ENCODE data around the gene CAMTA1.
"Not testable (repeated sequence)": the region's sequence is repeated elsewhere in the genome, so short reads cannot be mapped to it uniquely, and the experiment has no call there.

The CAMTA1 gene

DNA sequence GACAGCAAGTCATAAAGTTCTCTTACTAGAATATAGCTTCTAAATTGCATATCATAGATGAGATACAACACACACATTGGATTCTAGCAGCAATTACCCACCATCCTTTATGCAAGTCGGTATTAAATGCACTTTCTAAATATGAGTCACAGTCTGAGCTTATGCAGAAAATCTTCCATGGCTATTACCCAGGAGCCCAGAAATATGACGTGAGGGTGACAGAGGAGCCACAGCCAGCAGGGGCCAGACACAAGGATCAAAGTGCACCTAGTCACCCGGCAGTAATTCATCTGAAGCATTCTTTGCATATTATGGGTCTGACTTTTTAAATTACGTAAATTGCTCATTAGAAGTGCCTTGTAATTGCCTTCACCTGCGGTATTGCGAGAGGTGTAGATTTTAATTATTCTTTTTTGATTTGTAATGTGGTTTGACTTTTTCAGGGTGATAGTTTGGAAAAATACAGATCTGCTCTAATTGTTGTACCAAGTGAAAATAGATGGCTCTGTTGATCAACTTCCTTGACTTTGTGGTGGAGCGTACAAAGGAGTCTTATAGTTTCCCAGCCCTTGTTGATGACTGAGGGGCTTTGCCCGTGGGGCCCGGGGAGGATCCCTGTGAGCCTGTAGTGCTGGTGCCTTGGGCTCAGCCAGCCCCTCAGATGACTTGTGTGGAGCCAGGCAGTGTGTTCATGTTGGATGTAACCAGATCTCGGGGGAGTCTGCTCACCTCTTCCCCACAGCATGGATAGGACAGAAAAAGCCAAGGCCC lies 515.8 kb downstream of the CAMTA1 start:
- no peak for DNase-seq

DNA sequence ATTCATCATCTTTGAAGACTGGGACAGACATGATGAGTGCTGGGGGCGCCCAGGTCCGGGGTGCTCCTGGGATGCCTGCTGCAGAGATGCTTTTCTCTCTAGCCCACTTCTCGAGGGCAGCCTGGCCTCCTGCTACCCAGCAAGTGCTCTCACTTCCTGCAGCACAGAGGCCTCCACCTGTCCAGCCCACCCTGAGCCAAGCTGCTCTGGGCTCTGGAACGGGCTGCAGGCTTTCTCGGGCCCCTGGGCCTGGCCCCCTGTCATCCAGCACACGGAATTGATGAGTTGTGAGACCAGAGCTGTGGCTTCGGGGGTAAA lies 516.4 kb downstream of the CAMTA1 start:
- no peak for DNase-seq

DNA sequence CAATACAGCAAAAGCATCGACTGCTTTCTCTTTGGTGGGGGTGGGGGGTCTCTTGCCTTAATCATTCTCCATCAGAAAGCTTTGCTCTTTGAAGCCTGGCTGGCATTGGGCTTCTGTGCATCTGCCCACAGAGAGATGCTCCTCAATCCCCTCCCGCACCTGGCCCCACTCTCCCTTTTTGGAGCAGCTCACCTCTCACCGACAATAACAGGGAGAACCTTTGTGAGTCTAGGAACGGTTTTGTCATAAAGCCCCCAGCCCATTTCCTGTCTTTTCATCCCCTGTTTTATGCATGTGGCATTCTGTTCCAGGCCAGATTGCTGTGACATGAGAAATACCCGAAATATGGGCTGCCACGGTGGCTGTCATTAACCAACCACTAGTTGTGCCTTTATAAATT lies 516.9 kb downstream of the CAMTA1 start:
- no peak for DNase-seq

DNA sequence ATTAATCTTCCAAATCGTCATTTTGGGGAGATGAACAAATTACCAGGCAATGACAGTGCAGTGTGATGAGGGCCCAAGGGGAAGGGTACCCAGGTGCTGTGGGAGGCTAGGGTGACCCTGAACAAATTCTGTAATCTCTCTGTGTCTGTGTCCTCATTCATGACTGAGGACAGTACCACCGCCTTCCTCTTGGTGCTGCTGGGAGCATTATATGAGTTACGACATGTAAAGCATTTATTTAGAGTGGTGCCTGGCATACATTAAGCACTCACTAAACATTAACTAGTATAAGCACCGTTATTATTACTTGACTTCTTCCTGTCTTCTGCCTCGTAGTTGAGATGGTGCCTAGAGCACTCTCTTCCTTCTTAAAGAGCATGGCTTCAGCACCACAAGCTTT lies 517.6 kb downstream of the CAMTA1 start:
- no peak for DNase-seq

DNA sequence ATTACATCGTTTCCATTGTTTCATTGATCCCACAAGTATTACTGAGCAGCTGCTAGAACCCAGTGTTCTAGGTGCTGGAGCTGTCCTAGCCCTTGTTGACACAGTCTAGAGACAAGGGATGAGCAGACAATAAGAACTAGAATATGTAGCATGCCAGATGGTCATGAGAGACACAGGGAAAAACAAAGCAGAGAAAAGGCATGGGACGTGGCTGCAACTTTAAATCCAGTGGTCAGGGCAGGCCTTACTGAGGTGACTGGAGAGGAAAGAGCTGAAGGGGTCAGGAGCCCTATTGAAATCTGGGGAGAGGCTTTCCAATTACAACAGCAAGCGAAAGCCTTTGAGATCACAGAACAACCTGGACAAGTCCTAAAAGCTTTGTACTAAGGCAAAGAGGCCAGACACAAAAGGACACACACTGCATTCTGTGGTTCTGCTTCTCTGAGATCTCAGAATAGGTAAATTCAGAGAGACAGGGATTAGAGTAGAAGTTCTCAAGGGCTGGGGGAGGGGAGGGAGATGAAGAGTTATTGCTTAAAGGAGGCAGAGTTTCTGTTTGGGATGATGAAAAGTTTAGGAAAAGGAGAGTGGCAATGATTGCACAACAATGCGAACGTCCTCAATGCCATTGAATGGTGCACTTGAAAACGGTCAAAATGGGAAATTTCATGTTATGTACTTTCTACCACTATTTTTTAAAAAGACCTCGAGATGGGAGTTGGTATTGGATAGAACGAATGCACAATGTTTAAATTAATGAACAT lies 518.5 kb downstream of the CAMTA1 start:
- no peak for DNase-seq

DNA sequence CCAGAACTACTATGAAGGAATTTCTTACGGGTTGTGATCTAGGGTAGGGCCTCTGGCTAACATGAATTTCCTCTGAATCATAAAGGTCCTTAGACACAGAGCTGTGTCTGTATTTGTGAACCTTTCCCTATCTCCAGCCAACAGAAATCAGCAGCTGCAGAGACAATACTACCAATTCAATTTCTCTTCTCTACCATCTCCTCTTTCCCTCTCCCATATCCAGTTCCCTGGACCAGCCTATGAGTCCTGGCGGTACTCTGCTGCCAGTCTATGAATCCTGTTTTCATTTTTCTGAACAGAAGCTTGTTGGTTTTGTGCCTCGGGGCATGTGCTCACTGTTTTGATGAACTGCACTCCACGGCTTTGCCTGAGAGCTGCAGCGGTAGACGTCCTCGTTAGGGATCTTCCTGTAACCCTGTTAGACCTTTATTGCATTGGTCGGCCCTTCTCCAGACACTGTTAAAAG lies 527.9 kb downstream of the CAMTA1 start:
- no peak for DNase-seq

DNA sequence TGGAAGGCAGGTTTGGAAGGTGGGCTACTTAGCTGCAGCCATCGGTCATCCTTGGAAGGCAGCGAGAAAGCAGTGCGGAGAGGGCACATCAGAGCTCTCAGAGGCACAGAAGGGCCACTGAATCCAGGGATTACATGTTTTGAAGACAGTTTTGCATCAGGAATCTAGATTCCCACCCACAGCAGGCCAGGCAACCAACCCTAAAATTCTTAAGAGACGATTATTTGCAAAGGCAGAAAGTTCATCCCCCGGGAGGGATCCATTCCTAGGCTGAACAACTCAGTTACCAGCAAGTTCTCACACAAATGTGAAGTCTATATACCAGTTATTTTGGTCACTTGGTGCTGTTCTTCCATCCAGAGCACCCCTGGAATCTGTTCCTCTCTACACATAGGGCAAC lies 528.6 kb downstream of the CAMTA1 start:
- DNase-seq: no peak

DNA sequence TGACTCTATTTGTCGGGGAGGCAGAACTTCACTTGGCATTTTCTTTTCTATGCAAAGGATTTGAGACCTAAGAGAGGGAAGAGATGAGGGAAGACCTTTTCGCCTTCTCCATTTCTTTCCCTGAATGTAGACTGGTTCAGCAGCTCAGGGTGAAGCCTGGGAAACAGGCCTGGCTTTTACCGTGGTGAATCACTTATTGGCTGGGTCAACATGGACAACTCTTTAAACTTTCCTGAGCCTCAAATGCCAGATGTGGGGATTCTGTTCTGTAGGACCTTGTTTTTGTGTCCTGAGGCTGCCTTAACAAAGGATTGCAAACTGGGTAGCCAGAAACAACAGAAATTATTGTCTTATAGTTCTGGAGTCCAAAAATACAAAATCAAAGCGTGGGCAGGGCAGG lies 530.1 kb downstream of the CAMTA1 start:
- no peak for DNase-seq

DNA sequence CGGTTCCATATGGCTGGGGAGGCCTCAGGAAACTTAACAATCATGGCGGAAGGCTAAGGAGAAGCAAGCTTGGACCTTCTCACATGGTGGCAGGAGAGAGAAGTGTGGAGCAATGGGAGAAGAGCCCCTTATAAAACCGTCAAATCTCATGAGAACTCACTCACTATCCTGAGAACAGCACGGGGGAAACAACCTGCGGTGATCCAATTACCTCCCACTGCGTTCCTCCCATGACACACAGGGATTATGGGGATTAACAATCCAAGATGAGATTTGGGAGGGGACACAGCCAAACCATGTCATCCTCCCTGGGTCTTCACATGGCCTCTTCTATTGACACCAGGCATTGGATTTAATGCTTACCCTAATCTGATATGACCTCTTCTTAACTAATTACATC lies 530.7 kb downstream of the CAMTA1 start:
- DNase-seq: no peak

DNA sequence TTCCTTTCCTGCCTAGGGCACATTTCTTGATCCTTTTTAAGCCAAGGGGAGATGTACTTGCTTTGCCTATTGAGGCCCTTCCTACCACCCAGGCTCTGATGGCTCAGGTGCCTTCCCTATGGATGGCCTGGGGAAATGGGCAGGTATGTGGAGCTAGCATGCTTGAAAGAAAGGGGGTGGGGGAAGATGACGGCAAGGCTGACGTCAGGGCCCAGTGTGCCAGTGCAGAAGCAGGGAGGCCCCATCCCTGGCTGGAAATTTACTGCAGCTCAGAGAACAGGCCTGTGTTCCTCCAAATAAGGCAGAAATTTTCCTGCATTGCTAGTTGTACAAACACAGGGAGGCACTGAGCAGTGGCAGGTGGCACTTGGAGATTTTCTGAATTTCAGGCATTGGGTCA lies 532.6 kb downstream of the CAMTA1 start:
- DNase-seq: no peak

DNA sequence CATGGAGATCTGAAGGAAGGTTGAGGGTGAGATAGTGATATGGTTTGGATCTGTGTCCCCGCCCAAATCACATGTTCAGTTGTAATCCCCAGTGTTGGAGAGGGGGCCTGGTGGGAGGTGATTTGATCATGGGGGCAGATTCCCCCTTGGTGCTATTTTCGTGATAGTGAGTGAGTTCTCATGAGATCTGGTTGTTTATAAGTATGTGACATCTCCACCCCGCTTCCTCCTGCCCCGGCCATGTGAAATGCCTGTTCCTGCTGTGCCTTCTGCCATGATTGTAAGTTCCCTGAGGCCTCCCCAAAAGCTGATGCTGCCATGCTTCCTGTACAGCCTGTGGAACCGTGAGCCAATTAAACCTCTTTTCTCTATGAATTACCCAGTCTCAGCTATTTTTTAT lies 533.9 kb downstream of the CAMTA1 start:
- no peak for DNase-seq

DNA sequence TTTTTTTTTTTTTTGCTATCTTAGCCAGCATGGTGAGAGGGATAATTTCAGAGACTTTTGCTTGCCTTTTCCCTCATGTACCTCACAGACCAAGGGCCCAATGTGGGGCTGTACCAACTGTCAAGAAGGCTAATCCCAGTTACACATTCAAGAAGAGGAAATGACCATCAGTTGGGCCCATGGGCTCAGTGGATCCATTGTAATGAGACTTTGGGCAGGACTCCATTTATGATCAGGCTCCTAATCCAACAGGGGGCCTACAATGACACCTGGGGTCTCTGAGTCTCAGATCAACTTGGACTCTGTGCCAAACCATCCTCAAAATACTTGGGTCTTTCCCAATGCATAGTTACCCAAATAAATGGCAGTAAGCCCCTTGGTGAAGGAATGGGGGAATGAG lies 535.4 kb downstream of the CAMTA1 start:
- DNase-seq: no peak

DNA sequence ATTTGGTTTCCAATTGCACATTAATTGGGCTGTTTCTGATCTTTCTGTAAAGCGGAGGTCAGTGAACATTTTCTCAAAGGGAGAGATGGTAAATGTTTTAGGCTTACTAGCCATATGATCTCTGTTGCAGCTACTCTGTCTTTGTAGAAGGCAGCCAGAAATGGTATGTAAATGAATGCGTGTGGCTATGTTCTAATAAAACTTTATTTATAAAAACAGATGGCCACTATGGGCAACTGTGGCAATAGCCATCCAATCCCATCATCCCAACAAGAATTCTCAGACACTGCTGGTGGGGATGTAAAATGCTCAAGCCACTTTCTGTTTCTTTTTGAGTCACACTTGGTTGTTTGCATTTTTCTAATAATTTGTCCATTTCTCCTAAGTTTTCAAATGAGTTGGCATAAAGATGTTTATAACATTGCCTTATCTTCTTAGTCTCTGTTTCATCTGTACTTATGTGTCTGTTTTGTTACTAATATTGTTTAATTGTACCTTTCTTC lies 537.1 kb downstream of the CAMTA1 start:
- DNase-seq: no peak

DNA sequence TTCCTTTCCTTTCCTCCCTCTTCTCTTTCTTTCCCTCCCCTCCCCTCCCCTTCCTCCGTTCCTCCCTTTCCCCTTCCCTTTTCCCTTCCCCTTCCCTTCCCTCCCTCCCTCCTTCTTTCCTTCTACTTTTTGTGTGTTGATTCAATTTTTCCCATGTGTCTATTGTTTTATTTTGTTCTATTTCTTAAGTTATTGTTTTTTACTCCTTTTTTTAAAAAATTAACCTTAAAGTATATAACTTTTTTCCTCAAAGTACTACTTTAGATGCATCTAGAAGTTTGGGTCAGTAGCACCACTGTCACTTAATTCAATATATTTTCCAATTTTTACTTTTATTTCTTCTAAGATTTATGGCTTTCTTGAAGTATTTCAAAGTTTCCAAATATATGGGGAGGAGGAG lies 537.7 kb downstream of the CAMTA1 start:
- DNase-seq: no peak

DNA sequence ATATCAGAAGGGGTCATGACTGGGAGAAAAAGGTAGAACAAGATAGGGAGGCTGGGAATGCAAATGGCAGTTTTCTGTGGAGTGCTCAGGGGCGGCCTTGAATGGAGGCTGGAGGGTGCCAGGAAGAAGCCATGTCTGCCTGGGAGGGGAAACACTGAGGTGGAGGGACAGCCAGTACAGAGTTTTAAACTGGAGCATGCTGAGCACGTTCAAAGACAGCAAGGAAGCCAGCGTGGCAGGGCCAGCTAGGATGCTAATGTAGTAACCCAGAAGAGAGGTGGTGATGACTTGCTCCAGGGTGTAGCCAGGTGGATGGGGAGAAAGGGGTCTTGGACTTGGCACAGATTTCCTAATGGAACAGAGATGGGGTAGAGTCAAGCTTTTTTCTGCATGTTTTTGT lies 540.0 kb downstream of the CAMTA1 start:
- no peak for DNase-seq

DNA sequence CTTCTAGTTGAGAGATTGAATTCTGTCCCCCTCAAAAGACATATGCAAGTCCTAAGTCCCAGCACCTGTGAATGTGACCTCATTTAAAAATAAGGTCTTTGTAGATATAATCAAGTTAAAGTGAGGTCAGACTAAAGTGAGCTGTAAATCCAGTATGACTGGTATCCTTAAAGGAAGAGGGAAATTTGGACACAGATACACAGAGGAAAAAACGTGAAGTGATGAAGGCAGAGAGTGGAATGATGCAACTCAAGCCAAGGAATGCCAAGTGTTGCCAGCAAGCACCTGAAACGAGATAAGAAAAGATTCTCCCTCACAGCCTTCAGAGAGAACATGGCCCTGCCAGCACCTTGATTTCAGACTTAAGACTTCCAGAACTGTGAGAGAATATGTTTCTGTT lies 541.1 kb downstream of the CAMTA1 start:
- DNase-seq: no peak

DNA sequence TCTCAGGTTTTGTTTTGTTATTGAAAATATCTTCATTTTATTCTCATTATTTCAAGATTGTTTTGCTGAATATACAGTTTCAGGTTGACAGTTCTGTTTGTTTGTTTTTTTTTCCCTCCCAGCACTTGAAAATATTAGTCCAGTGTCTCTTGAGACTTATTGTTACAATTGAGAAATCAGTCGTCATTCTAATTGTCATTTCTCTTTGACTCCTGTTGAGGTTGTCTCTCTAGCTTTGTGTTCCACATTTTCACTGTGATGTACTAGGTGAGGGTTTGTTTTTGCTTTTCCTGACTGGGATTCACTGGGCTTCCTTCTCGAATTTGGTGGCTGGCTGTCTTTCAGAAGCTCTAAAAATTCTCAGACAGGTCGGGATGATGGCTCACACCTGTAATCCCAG lies 542.6 kb downstream of the CAMTA1 start:
- no peak for DNase-seq

DNA sequence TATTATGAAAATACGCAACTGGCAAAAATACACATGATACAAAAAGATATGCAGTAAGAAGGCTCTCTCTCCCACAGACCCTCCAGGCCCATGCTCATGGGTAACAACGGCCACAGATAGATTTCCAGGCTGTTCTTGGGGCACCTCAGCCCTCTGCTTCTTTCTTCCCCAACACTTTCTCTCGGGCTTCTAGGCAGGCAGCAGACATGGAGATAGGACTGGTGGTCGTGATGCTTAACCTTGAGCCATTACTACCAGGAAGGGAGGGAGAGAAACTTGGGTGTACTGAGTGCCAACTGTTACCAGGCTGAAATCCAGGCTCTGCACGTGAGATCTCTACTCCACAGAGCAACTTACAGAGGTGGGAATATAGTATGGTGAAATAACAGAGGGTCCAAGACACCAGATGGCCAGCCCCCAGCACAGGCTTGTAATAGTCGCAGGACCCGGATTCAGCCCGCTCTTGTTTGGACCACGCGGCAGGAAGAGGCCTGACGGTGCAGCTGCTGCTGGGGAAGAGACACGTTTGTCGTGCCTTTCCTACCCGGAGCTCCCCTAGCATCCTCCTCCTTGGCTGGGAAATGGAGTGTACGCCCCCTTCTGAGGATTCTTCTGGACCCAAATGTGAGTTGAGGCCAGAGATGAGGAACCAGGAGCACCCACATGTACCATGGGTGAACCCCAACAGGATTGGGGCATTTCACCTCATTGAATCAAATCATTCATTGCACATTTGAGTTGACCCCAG lies 544.8 kb downstream of the CAMTA1 start:
- DNase-seq: no peak

DNA sequence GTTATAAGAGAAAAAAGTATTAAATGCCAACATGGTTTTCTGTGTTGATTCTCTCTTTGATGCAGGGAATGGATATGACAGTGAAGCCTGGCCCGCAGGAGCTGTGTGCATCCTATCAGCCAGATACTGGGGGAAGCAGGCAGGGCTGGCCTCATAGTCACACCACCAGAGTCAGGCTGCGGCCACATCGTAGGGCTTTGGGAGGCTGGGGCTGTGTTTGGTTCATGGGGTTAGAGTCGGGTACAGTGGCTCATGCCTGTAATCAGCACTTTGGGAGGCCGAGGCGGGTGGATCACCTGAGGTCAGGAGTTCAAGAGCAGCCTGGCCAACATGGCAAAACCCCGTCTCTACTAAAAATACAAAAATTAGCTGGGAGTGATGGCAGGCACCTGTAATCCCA lies 545.5 kb downstream of the CAMTA1 start:
- not testable (repeated sequence) for DNase-seq

DNA sequence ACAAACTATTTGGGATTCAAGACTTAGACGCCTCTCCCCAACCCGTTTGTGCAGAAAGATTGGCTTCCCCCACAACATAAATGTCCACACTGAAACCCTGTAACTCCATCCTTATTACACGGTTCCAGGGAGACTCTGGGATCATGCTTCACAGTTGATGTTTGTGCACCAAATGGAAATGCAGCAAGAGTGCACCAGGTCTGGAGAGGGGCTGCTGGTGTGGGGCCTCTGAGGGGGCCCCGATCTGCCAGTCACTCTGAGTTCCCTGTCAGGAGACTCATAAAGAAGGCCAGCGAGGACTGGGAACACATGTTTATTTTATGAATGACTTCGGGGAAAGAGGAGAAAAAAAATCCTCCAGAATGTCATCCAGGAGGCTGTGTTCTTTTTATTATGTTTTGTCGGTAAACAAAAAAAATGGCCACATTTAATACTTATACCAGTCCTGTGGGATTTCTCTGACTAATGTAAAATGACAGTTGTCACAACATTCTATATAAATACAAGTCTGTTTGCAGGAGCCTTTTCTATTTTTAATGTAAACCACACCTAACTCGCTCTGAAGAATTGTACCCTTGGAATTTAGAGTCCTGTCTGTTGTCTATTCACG lies 546.8 kb downstream of the CAMTA1 start:
- no peak for DNase-seq

DNA sequence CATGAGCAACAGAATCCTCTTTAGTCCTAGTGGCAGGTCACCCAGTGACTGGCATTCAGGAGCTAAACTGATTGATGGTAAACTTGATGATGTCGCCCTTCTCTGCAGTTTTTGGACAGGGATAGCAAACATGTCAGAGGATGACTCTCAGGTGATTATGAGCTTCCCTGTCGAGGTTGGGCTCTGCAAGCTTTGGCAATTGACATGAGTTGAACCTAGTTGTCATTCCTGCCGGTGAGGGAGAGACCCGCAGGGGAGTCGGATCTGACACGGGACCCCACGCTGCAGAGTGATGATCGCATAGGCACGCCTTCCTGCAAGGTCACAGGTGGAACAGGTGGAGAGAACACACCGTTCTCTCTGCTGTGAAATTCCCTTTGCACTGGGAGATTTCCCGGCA lies 547.8 kb downstream of the CAMTA1 start:
- no peak for DNase-seq

DNA sequence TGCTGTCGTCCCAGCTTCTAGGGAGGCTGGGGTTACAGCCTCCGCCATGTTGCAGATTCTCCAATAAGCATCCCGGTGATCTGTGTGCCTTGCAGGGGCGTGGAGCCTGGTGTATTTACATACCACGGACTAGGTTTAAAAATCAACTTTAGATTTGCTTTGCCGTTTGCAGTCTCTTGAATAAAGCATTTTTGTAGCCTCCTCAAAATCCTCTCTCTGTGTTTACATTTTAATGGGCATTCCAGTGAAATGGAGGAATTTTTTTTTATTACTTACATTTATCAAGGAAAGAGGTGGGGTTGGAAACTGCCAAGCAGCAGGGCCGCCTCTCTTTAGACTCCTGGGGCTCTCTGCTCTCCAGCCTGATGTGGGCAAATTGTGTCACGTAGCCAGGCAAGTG lies 548.4 kb downstream of the CAMTA1 start:
- no peak for DNase-seq

DNA sequence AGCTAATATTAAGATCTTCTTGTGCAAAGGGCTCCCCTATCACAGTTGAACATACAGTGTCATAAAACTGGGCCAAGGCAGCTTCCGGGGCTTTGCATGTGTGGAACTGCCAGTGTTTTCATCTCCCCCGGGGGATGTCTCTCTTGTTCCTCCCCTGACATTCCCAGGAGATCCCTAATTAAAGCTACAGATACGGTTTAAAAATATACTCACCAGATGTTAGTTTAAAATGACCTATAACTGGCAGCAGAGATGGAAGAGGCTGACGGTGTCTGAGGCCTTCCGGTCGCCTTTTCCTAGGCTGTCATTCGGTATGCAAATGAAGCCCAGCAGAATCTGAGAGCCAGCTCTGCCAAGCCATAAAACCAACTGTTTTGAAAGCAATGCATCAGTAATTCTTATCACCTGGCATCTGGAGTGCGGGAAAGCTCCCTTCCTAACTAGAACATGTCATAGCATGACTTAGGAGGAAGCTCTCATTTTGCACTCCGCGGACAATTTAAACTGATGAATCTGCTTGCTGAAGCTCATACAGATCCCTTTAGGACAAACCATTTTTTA lies 549.3 kb downstream of the CAMTA1 start:
- no peak for DNase-seq

Measured in NCI-H1930 (cell line).